Dedifferentiated amniotic fluid mesenchymal stem cell (primary cell): ENCODE measurements around the gene DAPK1.

Experiments
- DNase-seq: peaks from one replicate; pipeline ENCODE4 v3.0.0-alpha.2; 2016; ENCODE audit errors: extremely low spot score

The DAPK1 gene

GRCh38 chr9:87613265-87614111 is 115.8 kb downstream of the DAPK1 start:
- no peak for DNase-seq

- no peak for DNase-seq
Observed at GRCh38 chr9:87614397-87614796, 116.7 kb downstream of the DAPK1 start.

GRCh38 chr9:87615136-87615535 is 117.5 kb downstream of the DAPK1 start:
- DNase-seq = no peak

- DNase-seq = no peak
Observed at GRCh38 chr9:87615547-87616148, 118.0 kb downstream of the DAPK1 start.

GRCh38 chr9:87618226-87618625 is 120.6 kb downstream of the DAPK1 start:
- no peak for DNase-seq

- DNase-seq = no peak
Observed at GRCh38 chr9:87618931-87619330, 121.3 kb downstream of the DAPK1 start.

- DNase-seq = no peak
Observed at GRCh38 chr9:87619346-87619745, 121.7 kb downstream of the DAPK1 start.

- no peak for DNase-seq
Observed at GRCh38 chr9:87620731-87621322, 123.2 kb downstream of the DAPK1 start.

GRCh38 chr9:87622098-87622497 is 124.4 kb downstream of the DAPK1 start:
- DNase-seq = no peak

- no peak for DNase-seq
Observed at GRCh38 chr9:87622923-87623322, 125.3 kb downstream of the DAPK1 start.

GRCh38 chr9:87628346-87628745 is 130.7 kb downstream of the DAPK1 start:
- DNase-seq = no peak

- no peak for DNase-seq
Observed at GRCh38 chr9:87629104-87629503, 131.4 kb downstream of the DAPK1 start.

GRCh38 chr9:87630266-87630665 is 132.6 kb downstream of the DAPK1 start:
- no peak for DNase-seq

- no peak for DNase-seq
Observed at GRCh38 chr9:87630846-87631245, 133.2 kb downstream of the DAPK1 start.

- no peak for DNase-seq
Observed at GRCh38 chr9:87635656-87636501, 138.2 kb downstream of the DAPK1 start.

- no peak for DNase-seq
Observed at GRCh38 chr9:87638292-87638691, 140.6 kb downstream of the DAPK1 start.

GRCh38 chr9:87639949-87640348 is 142.3 kb downstream of the DAPK1 start:
- no peak for DNase-seq

- DNase-seq = peak; percentile 41
Observed at GRCh38 chr9:87640385-87640795, 142.7 kb downstream of the DAPK1 start.

GRCh38 chr9:87641067-87641466 is 143.4 kb downstream of the DAPK1 start:
- no peak for DNase-seq

GRCh38 chr9:87642330-87643106 is 144.9 kb downstream of the DAPK1 start:
- no peak for DNase-seq

GRCh38 chr9:87643107-87643650 is 145.5 kb downstream of the DAPK1 start:
- no peak for DNase-seq
